22Rv1 (cell line): ENCODE measurements around the gene ATP2C2.

ENCODE experiments used
- H3K27ac ChIP-seq: fragments of 450-650 bp; 2 replicates; pipeline ENCODE4 v1.5.1; 2017
- CTCF ChIP-seq: fragments of 450-650 bp; IDR thresholded peaks from 2 replicates; pipeline ENCODE4 v1.5.1; 2017; ENCODE audit warnings: mild to moderate bottlenecking
- ZFX ChIP-seq: fragments of 450-650 bp; IDR thresholded peaks from 2 replicates; pipeline ENCODE4 v1.6.1; 2017; ENCODE audit warnings: antibody characterized with exemption, borderline replicate concordance

The ATP2C2 gene

GRCh38 chr16:84358601-84359295 lies 9.6 kb upstream of the ATP2C2 start:
- no peak overlapping the region for H3K27ac ChIP-seq
- no peak for TF ChIP-seq CTCF
- TF ChIP-seq ZFX = no peak

GRCh38 chr16:84359326-84359725 lies 9.0 kb upstream of the ATP2C2 start:
- TF ChIP-seq ZFX = no peak
- TF ChIP-seq CTCF = no peak
- no peak overlapping the region for H3K27ac ChIP-seq

- TF ChIP-seq ZFX (no peak), CTCF (no peak)
- H3K27ac ChIP-seq = no peak overlapping the region
Measured at GRCh38 chr16:84360170-84360569, 8.2 kb upstream of the ATP2C2 start.

GRCh38 chr16:84360748-84361147 lies 7.6 kb upstream of the ATP2C2 start:
- no peak overlapping the region for H3K27ac ChIP-seq
- TF ChIP-seq ZFX (no peak), CTCF (no peak)

GRCh38 chr16:84361546-84361945 lies 6.8 kb upstream of the ATP2C2 start:
- TF ChIP-seq ZFX (no peak), CTCF (no peak)
- no peak overlapping the region for H3K27ac ChIP-seq

GRCh38 chr16:84362471-84362941 lies 5.8 kb upstream of the ATP2C2 start:
- TF ChIP-seq CTCF (no peak), ZFX (no peak)
- H3K27ac ChIP-seq = no peak overlapping the region

GRCh38 chr16:84366208-84366607 lies 2.1 kb upstream of the ATP2C2 start:
- TF ChIP-seq CTCF (no peak), ZFX (no peak)

More at GRCh38 chr16:84366208-84366607, 2.1 kb upstream of the ATP2C2 start:
- no peak overlapping the region for H3K27ac ChIP-seq
